H1 (cell line): ENCODE measurements around the gene SEMA3G.

Experiments
- BRCA1 ChIP-seq: IDR thresholded peaks from 2 replicates; pipeline ENCODE4 v1.6.1; 2012; ENCODE audit warnings: low read depth, low read length, improper control_type of control experiment
- CBX5 ChIP-seq: fragments of 300-800, 300-1000 bp; sonication (generic); IDR thresholded peaks from 2 replicates; pipeline ENCODE4 v1.7.1; 2016; ENCODE audit warnings: antibody characterized with exemption, low read length, low read depth
- EZH2 ChIP-seq: fragments of 200-600 bp; sonication (generic); IDR thresholded peaks from 2 replicates; pipeline ENCODE4 v1.7.1; 2012; ENCODE audit warnings: low read depth, mild to moderate bottlenecking, moderate library complexity, low read length, inconsistent platforms; ENCODE audit not compliant: severe bottlenecking
- GABPA ChIP-seq: IDR thresholded peaks from 2 replicates; pipeline ENCODE4 v1.6.1; 2011; ENCODE audit warnings: mild to moderate bottlenecking, low read length, moderate library complexity, borderline replicate concordance; ENCODE audit not compliant: insufficient read depth
- JUN ChIP-seq: IDR thresholded peaks from 2 replicates; pipeline ENCODE4 v1.6.1; 2011; ENCODE audit warnings: low read depth, mild to moderate bottlenecking, improper control_type of control experiment, low read length
- JUND ChIP-seq: IDR thresholded peaks from 2 replicates; pipeline ENCODE4 v1.6.1; 2011; ENCODE audit warnings: mild to moderate bottlenecking, improper control_type of control experiment, low read length
- POLR2A ChIP-seq, 2 experiments: IDR thresholded peaks; 1 replicate in 1 of 2; 2 replicates in 1 of 2; pipeline ENCODE4 v1.6.1; 2011; ENCODE audit warnings: low read depth in 2 of 2, low read length in 2 of 2, mild to moderate bottlenecking in 2 of 2; ENCODE audit errors: control extremely low read depth in 1 of 2
- POLR2AphosphoS5 ChIP-seq: IDR thresholded peaks from 2 replicates; pipeline ENCODE4 v1.6.1; 2011; ENCODE audit warnings: low read depth, low read length
- RXRA ChIP-seq: IDR thresholded peaks from 2 replicates; pipeline ENCODE4 v1.6.1; 2011; ENCODE audit warnings: low read depth, mild to moderate bottlenecking, low read length, moderate library complexity; ENCODE audit not compliant: insufficient read depth
- SIRT6 ChIP-seq: IDR thresholded peaks from one replicate; pipeline ENCODE4 v1.7.1; 2012; ENCODE audit warnings: low read length, inconsistent platforms
- TAF1 ChIP-seq: IDR thresholded peaks from 2 replicates; pipeline ENCODE4 v1.6.1; 2011; ENCODE audit warnings: mild to moderate bottlenecking, low read depth, low read length
- YY1 ChIP-seq: IDR thresholded peaks from 2 replicates; pipeline ENCODE4 v1.6.1; 2011; ENCODE audit warnings: low read depth, mild to moderate bottlenecking, low read length
- TF ChIP-seq, protein P1 (sequence below), 3 experiments: IDR thresholded peaks; 1 replicate in 2 of 3; 2 replicates in 1 of 3; pipeline versions ENCODE4 v1.5.1 to v1.6.1; 2011; ENCODE audit warnings: low read length in 3 of 3, mild to moderate bottlenecking in 3 of 3, inconsistent platforms in 2 of 3, low read depth in 1 of 3, moderate library complexity in 1 of 3; ENCODE audit not compliant: insufficient read depth in 1 of 3; ENCODE audit errors: control extremely low read depth in 1 of 3
- TF ChIP-seq, protein P2 (sequence below): IDR thresholded peaks from 2 replicates; pipeline ENCODE4 v1.6.1; 2011; ENCODE audit warnings: low read length, improper control_type of control experiment

- TF ChIP-seq GABPA = no peak
- TF ChIP-seq SIRT6 = no peak
- TF ChIP-seq CBX5 = no peak
- TF ChIP-seq JUND = no peak
- TF ChIP-seq, protein P1, sequence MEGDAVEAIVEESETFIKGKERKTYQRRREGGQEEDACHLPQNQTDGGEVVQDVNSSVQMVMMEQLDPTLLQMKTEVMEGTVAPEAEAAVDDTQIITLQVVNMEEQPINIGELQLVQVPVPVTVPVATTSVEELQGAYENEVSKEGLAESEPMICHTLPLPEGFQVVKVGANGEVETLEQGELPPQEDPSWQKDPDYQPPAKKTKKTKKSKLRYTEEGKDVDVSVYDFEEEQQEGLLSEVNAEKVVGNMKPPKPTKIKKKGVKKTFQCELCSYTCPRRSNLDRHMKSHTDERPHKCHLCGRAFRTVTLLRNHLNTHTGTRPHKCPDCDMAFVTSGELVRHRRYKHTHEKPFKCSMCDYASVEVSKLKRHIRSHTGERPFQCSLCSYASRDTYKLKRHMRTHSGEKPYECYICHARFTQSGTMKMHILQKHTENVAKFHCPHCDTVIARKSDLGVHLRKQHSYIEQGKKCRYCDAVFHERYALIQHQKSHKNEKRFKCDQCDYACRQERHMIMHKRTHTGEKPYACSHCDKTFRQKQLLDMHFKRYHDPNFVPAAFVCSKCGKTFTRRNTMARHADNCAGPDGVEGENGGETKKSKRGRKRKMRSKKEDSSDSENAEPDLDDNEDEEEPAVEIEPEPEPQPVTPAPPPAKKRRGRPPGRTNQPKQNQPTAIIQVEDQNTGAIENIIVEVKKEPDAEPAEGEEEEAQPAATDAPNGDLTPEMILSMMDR (IDR thresholded peaks at IDR 0.05; ENCODE audit: control extremely low read depth in 1 of 3, insufficient read depth in 1 of 3, low read depth in 1 of 3, low read length in 3 of 3) = no peak
- TF ChIP-seq POLR2A (IDR thresholded peaks at IDR 0.05; ENCODE audit: control extremely low read depth in 1 of 2, low read depth in 2 of 2, low read length in 2 of 2) = no peak
- no peak for TF ChIP-seq POLR2AphosphoS5
- TF ChIP-seq EZH2 = no peak
- no peak for TF ChIP-seq TAF1
- no peak for TF ChIP-seq JUN
- TF ChIP-seq, protein P2, sequence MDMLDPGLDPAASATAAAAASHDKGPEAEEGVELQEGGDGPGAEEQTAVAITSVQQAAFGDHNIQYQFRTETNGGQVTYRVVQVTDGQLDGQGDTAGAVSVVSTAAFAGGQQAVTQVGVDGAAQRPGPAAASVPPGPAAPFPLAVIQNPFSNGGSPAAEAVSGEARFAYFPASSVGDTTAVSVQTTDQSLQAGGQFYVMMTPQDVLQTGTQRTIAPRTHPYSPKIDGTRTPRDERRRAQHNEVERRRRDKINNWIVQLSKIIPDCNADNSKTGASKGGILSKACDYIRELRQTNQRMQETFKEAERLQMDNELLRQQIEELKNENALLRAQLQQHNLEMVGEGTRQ = no peak
- TF ChIP-seq RXRA = no peak
- TF ChIP-seq BRCA1 = no peak
- TF ChIP-seq YY1 = no peak
These were observed 60.7 kb downstream of the SEMA3G start for GRCh38 chr3:52384019-52384761.
